ENCODE results near the gene LBX1. TPM values are rescaled to one million over a fixed set of nuclear protein-coding genes. Genes with fewer than 3 reads are reported as not detected.

LBX1 gene
- total RNA-seq, 1 donor from 2014 or later: not detected

GRCh38 chr10:101261702-101262101 lies 32.4 kb upstream of the LBX1 start:
- Histone ChIP-seq H3K4me3 (no peak overlapping the region), H3K27me3 (no peaks in the 10 kb centered on the region), H3K36me3 (no peaks in the 10 kb centered on the region), H3K9me3 (peaks cover 3% of the 10 kb centered on the region), H3K4me1 (no peaks in the 10 kb centered on the region), H3K27ac (no peak overlapping the region)
- DNase-seq (ENCODE audit: extremely low spot score in 2 of 2): no peak
- intact Hi-C loops (cut with DNase I): no loop called here
- TF ChIP-seq CTCF (IDR thresholded peaks at IDR 0.05) (no peak), POLR2AphosphoS5 (IDR thresholded peaks at IDR 0.05; ENCODE audit: insufficient read depth in 1 of 2, low read depth in 1 of 2) (no peak), POLR2A (IDR thresholded peaks at IDR 0.05) (no peak)

GRCh38 chr10:101260764-101261481 lies 31.7 kb upstream of the LBX1 start:
- TF ChIP-seq CTCF (IDR thresholded peaks at IDR 0.05) (no peak), POLR2A (IDR thresholded peaks at IDR 0.05) (no peak), POLR2AphosphoS5 (IDR thresholded peaks at IDR 0.05; ENCODE audit: insufficient read depth in 1 of 2, low read depth in 1 of 2) (no peak)
- no peak overlapping the region for H3K27ac ChIP-seq
- no peaks in the 10 kb centered on the region for H3K36me3 ChIP-seq
- H3K4me1 ChIP-seq: no peaks in the 10 kb centered on the region
- peaks cover 3% of the 10 kb centered on the region for H3K9me3 ChIP-seq
- no peak for DNase-seq (ENCODE audit: extremely low spot score in 2 of 2)
- H3K27me3 ChIP-seq: no peaks in the 10 kb centered on the region
- intact Hi-C loops (cut with DNase I): no loop called here
- no peak overlapping the region for H3K4me3 ChIP-seq

- no peak for DNase-seq (ENCODE audit: extremely low spot score in 2 of 2)
- Histone ChIP-seq H3K27me3 (no peaks in the 10 kb centered on the region), H3K9me3 (peaks cover 3% of the 10 kb centered on the region), H3K4me3 (no peak overlapping the region), H3K36me3 (no peaks in the 10 kb centered on the region), H3K27ac (no peak overlapping the region), H3K4me1 (no peaks in the 10 kb centered on the region)
- no peak for TF ChIP-seq POLR2AphosphoS5 (IDR thresholded peaks at IDR 0.05; ENCODE audit: insufficient read depth in 1 of 2, low read depth in 1 of 2)
- no peak for TF ChIP-seq POLR2A (IDR thresholded peaks at IDR 0.05)
- no peak for TF ChIP-seq CTCF (IDR thresholded peaks at IDR 0.05)
- intact Hi-C loops (cut with DNase I): no loop called here
Measured at GRCh38 chr10:101258179-101258885, 29.1 kb upstream of the LBX1 start.

- no peak for DNase-seq (ENCODE audit: extremely low spot score in 2 of 2)
- Histone ChIP-seq H3K4me1 (no peaks in the 10 kb centered on the region), H3K9me3 (peaks cover 3% of the 10 kb centered on the region), H3K4me3 (no peak overlapping the region), H3K27ac (no peak overlapping the region), H3K27me3 (no peaks in the 10 kb centered on the region), H3K36me3 (no peaks in the 10 kb centered on the region)
- intact Hi-C loops (cut with DNase I): no loop called here
- TF ChIP-seq CTCF (IDR thresholded peaks at IDR 0.05) (no peak), POLR2A (IDR thresholded peaks at IDR 0.05) (no peak), POLR2AphosphoS5 (IDR thresholded peaks at IDR 0.05; ENCODE audit: insufficient read depth in 1 of 2, low read depth in 1 of 2) (no peak)
Measured at GRCh38 chr10:101257491-101257890, 28.2 kb upstream of the LBX1 start.

- Histone ChIP-seq H3K9me3 (peaks cover 3% of the 10 kb centered on the region), H3K4me3 (no peak overlapping the region), H3K36me3 (no peaks in the 10 kb centered on the region), H3K27ac (no peak overlapping the region), H3K27me3 (no peaks in the 10 kb centered on the region), H3K4me1 (no peaks in the 10 kb centered on the region)
- no peak for DNase-seq (ENCODE audit: extremely low spot score in 2 of 2)
- TF ChIP-seq CTCF (IDR thresholded peaks at IDR 0.05) (no peak), POLR2A (IDR thresholded peaks at IDR 0.05) (no peak), POLR2AphosphoS5 (IDR thresholded peaks at IDR 0.05; ENCODE audit: insufficient read depth in 1 of 2, low read depth in 1 of 2) (no peak)
- intact Hi-C loops (cut with DNase I): no loop called here
Measured at GRCh38 chr10:101257084-101257483, 27.8 kb upstream of the LBX1 start.

Data from vagina (tissue), 2 donors.